IMR-90 (cell line): ENCODE data around the gene CALR. TPM values are rescaled to one million over a fixed set of nuclear protein-coding genes. Genes with fewer than 3 reads are reported as not detected.

Experiments
- ATAC-seq: fragments of 200-7000 bp; cut with Tn5 transposase; 2 replicates; pipeline ENCODE4 v1.9.1; 2020; ENCODE audit warnings: low read depth, mild to moderate bottlenecking, moderate library complexity
- Bru-seq: library from RNA; stranded (reverse); fragments of 400-500 nt; gene quantifications from one replicate; lab custom pipeline; 2021; lab: Mats Ljungman, UMichigan
- BruChase-seq, 2 experiments: library from RNA; stranded (reverse); fragments of 400-500 nt; gene quantifications; one replicate each; lab custom pipeline; 2021; lab: Mats Ljungman, UMichigan
- BruUV-seq: library from RNA; stranded (reverse); fragments of 400-500 nt; replicated peaks from 2 replicates; lab custom pipeline; 2021; lab: Mats Ljungman, UMichigan
- CTCF ChIA-PET: fragments of 300-600 bp; formaldehyde crosslinking; extraction: SDS; loops from one replicate; lab custom pipeline; 2021; ENCODE audit warnings: antibody characterized with exemption; lab: Yijun Ruan, JAX
- POLR2A ChIA-PET: fragments of 300-600 bp; sonication (Branson Sonifier 250); formaldehyde crosslinking; loops from one replicate; lab custom pipeline; 2022; ENCODE audit warnings: antibody characterized with exemption; ENCODE audit not compliant: unreplicated experiment; lab: Charles Lee
- DNase-seq: peaks from one replicate; pipeline ENCODE4 v3.0.0; 2013
- H2AFZ ChIP-seq: replicated peaks from 2 replicates; pipeline ENCODE3; 2013; ENCODE audit warnings: low read length, mild to moderate bottlenecking; ENCODE audit not compliant: poor library complexity
- H2AK5ac ChIP-seq: 2 replicates; pipeline ENCODE4 v1.6.1; 2013; ENCODE audit warnings: low read depth, low read length, inconsistent platforms
- H2AK9ac ChIP-seq: replicated peaks from 2 replicates; pipeline ENCODE3; 2013; ENCODE audit warnings: mild to moderate bottlenecking, low read depth, low read length, moderate library complexity; ENCODE audit not compliant: poor library complexity
- H2BK120ac ChIP-seq: 2 replicates; pipeline ENCODE4 v1.6.1; 2013; ENCODE audit warnings: low read depth, low read length, inconsistent platforms
- H2BK15ac ChIP-seq: 3 replicates; pipeline ENCODE4 v1.6.1; 2013; ENCODE audit warnings: low read depth, low read length, inconsistent platforms
- H2BK20ac ChIP-seq: 2 replicates; pipeline ENCODE4 v1.6.1; 2013; ENCODE audit warnings: low read depth, mild to moderate bottlenecking, inconsistent platforms, low read length, moderate library complexity
- H2BK5ac ChIP-seq: 2 replicates; pipeline ENCODE4 v1.6.1; 2013; ENCODE audit warnings: mild to moderate bottlenecking, low read depth, low read length, inconsistent platforms; ENCODE audit not compliant: poor library complexity, severe bottlenecking
- H3K14ac ChIP-seq: replicated peaks from 2 replicates; pipeline ENCODE4 v1.6.1; 2013; ENCODE audit warnings: low read depth, low read length, inconsistent platforms
- H3K18ac ChIP-seq: 2 replicates; pipeline ENCODE4 v1.6.1; 2013; ENCODE audit warnings: low read depth, low read length, control low read depth
- H3K23ac ChIP-seq: 2 replicates; pipeline ENCODE4 v1.6.1; 2013; ENCODE audit warnings: low read depth, low read length, inconsistent platforms
- H3K27ac ChIP-seq: 2 replicates; pipeline ENCODE4 v1.5.1; 2013; ENCODE audit warnings: mild to moderate bottlenecking, control low read depth, low read length; ENCODE audit not compliant: insufficient read depth
- H3K27me3 ChIP-seq: 2 replicates; pipeline ENCODE4 v1.6.1; 2013; ENCODE audit warnings: low read length; ENCODE audit not compliant: control insufficient read depth, insufficient read depth
- H3K36me3 ChIP-seq: 2 replicates; pipeline ENCODE4 v1.6.1; 2013; ENCODE audit warnings: low read length, mixed read lengths; ENCODE audit not compliant: control insufficient read depth, insufficient read depth
- H3K4ac ChIP-seq: 2 replicates; pipeline ENCODE4 v1.6.1; 2013; ENCODE audit warnings: low read depth, low read length, inconsistent platforms
- H3K4me1 ChIP-seq: 2 replicates; pipeline ENCODE4 v1.6.1; 2013; ENCODE audit warnings: low read length, mixed read lengths; ENCODE audit not compliant: control insufficient read depth, insufficient read depth
- H3K4me2 ChIP-seq: 2 replicates; pipeline ENCODE4 v1.6.1; 2013; ENCODE audit warnings: low read depth, mild to moderate bottlenecking, control low read depth, low read length, moderate library complexity
- H3K4me3 ChIP-seq: 2 replicates; pipeline ENCODE4 v1.5.1; 2013; ENCODE audit warnings: low read depth, mild to moderate bottlenecking, control low read depth, low read length, moderate library complexity; ENCODE audit not compliant: insufficient read depth
- H3K56ac ChIP-seq: 2 replicates; pipeline ENCODE4 v1.6.1; 2013; ENCODE audit warnings: low read length, inconsistent platforms; ENCODE audit not compliant: insufficient read depth; ENCODE audit errors: extremely low read depth
- H3K79me1 ChIP-seq, 2 experiments: 2 replicates each; pipeline ENCODE4 v1.6.1; 2013; ENCODE audit warnings: low read length in 2 of 2, inconsistent platforms in 1 of 2, low read depth in 1 of 2
- H3K9ac ChIP-seq: 2 replicates; pipeline ENCODE4 v1.6.1; 2013; ENCODE audit warnings: low read depth, low read length, control low read depth
- H3K9me1 ChIP-seq: 2 replicates; pipeline ENCODE4 v1.6.1; 2013; ENCODE audit warnings: low read length, inconsistent platforms; ENCODE audit not compliant: insufficient read depth
- H3K9me3 ChIP-seq: 2 replicates; pipeline ENCODE4 v1.6.1; 2013; ENCODE audit warnings: low read length; ENCODE audit not compliant: control insufficient read depth, insufficient read depth
- H4K20me1 ChIP-seq: 2 replicates; pipeline ENCODE4 v1.6.1; 2013; ENCODE audit warnings: low read length, inconsistent platforms; ENCODE audit not compliant: insufficient read depth
- H4K5ac ChIP-seq: 2 replicates; pipeline ENCODE4 v1.6.1; 2013; ENCODE audit warnings: mild to moderate bottlenecking, low read depth, low read length, control low read depth
- H4K8ac ChIP-seq, 2 experiments: 2 replicates each; pipeline ENCODE4 v1.6.1; 2013; ENCODE audit warnings: low read depth in 2 of 2, low read length in 2 of 2, control low read depth in 1 of 2, inconsistent platforms in 1 of 2
- H4K91ac ChIP-seq: 2 replicates; pipeline ENCODE4 v1.6.1; 2013; ENCODE audit warnings: low read depth, low read length, inconsistent platforms; ENCODE audit not compliant: insufficient read depth
- BHLHE40 ChIP-seq: fragments of 150-350 bp; IDR thresholded peaks from 2 replicates; pipeline ENCODE4 v1.6.1; 2016; ENCODE audit warnings: mild to moderate bottlenecking, low read depth, low read length
- CEBPB ChIP-seq: IDR thresholded peaks from 2 replicates; pipeline ENCODE4 v1.6.1; 2012; ENCODE audit warnings: low read depth, low read length, improper control_type of control experiment
- CHD1 ChIP-seq: IDR thresholded peaks from 2 replicates; pipeline ENCODE4 v1.6.1; 2012; ENCODE audit warnings: low read depth, low read length, improper control_type of control experiment
- FOS ChIP-seq: fragments of 150-350 bp; IDR thresholded peaks from 2 replicates; pipeline ENCODE4 v1.6.1; 2016; ENCODE audit warnings: low read depth, low read length
- MAFK ChIP-seq: IDR thresholded peaks from 2 replicates; pipeline ENCODE4 v1.6.1; 2012; ENCODE audit warnings: low read depth, low read length, improper control_type of control experiment
- MAZ ChIP-seq: IDR thresholded peaks from 2 replicates; pipeline ENCODE4 v1.6.1; 2012; ENCODE audit warnings: low read depth, mild to moderate bottlenecking, low read length, improper control_type of control experiment, moderate library complexity, borderline replicate concordance
- MXI1 ChIP-seq: IDR thresholded peaks from 2 replicates; pipeline ENCODE4 v1.6.1; 2012; ENCODE audit warnings: low read depth, mild to moderate bottlenecking, low read length, moderate library complexity, borderline replicate concordance
- RAD21 ChIP-seq: IDR thresholded peaks from 2 replicates; pipeline ENCODE4 v1.6.1; 2012; ENCODE audit warnings: low read length, improper control_type of control experiment
- RCOR1 ChIP-seq: IDR thresholded peaks from 2 replicates; pipeline ENCODE4 v1.6.1; 2012; ENCODE audit warnings: mild to moderate bottlenecking, low read length, improper control_type of control experiment; ENCODE audit not compliant: insufficient replicate concordance
- RFX5 ChIP-seq: IDR thresholded peaks from 2 replicates; pipeline ENCODE4 v1.8.0; 2012; ENCODE audit warnings: low read depth, mild to moderate bottlenecking, low read length, moderate library complexity
- SMC3 ChIP-seq: fragments of 150-350 bp; IDR thresholded peaks from 2 replicates; pipeline ENCODE4 v1.6.1; 2016; ENCODE audit warnings: low read depth, mild to moderate bottlenecking, antibody characterized with exemption, low read length, moderate library complexity
- WGBS, 2 experiments: methylation state at CpG; one replicate each; pipeline versions ENCODE4 v1.1.5 to v1.1.7; 2013; ENCODE audit warnings: missing lambda C conversion rate in 2 of 2; ENCODE audit not compliant: insufficient read length in 1 of 2; ENCODE audit errors: extremely low coverage in 2 of 2; 5-methylcytosine and 5-hydroxymethylcytosine counted together
- dilution Hi-C: fragments of 300-500 bp; cut with HindIII; formaldehyde crosslinking; loops from one replicate; pipeline ENCODE4 v1.14.3; 2018; ENCODE audit warnings: low sequenced_read_pairs; ENCODE audit not compliant: unreplicated experiment
- in situ Hi-C: fragments of 300-500 bp; cut with MboI; formaldehyde crosslinking; loops from 3 replicates; pipeline ENCODE4 v1.14.3; 2019; ENCODE audit warnings: low sequenced_read_pairs, inconsistent platforms, mixed read lengths
- intact Hi-C: fragments of 100-400 bp; cut with micrococcal nuclease; formaldehyde crosslinking; loops from 2 replicates; pipeline ENCODE4 v1.10.0; 2022
- long read RNA-seq: library from polyadenylated mRNA; unstranded; transcript quantifications from one replicate; pipeline ENCODE4 v2.0.0, GENCODE V29; 2021; ENCODE audit not compliant: unreplicated experiment
- polyA plus RNA-seq, 3 experiments: library from polyadenylated mRNA; depleted of rRNA; stranded (reverse); fragments of >200 nt; gene quantifications; 2 replicates each; pipeline ENCODE4 v1.2.3, GENCODE V29; 2012; ENCODE audit warnings: low replicate concordance in 1 of 3
- total RNA-seq: library from RNA; depleted of rRNA; stranded (reverse); fragments of >200 nt; gene quantifications from 2 replicates; pipeline ENCODE4 v1.2.3, GENCODE V29; 2012; rRNA removed
- TF ChIP-seq, protein P1 (sequence below): fragments of 150-350 bp; IDR thresholded peaks from 2 replicates; pipeline ENCODE4 v1.6.1; 2017; ENCODE audit warnings: mild to moderate bottlenecking, antibody characterized with exemption, low read length, low read depth
- TF ChIP-seq, protein P2 (sequence below): conservative IDR thresholded peaks from 2 replicates; pipeline ENCODE4 v1.5.1; 2012; ENCODE audit warnings: mild to moderate bottlenecking, low read depth, low read length, improper control_type of control experiment

The CALR gene
- total RNA-seq = 3,245 and 3,358 TPM in 2 replicates
- 1,894 and 1,932 TPM in 2 replicates for polyA plus RNA-seq (2012; rRNA removed)
- polyA plus RNA-seq (2012; cell fraction: cytosol; rRNA removed) = 1,040 and 4,080 TPM in 2 replicates
- polyA plus RNA-seq (2012; cell fraction: nucleus; rRNA removed; ENCODE audit: low replicate concordance) = 541 and 964 TPM in 2 replicates
- percentile 99 among the genes with signal in this experiment for Bru-seq, nascent RNA
- percentile 100 among the genes with signal in this experiment for BruChase-seq, experiment 1, labeled RNA remaining after a 6-hour chase
- percentile 99 among the genes with signal in this experiment for BruChase-seq, experiment 2, labeled RNA remaining after a 2-hour chase
- long read RNA-seq, transcript CALR-201 (9 exons, 1,903 nt) = major isoform, 612 of 859 reads
- long read RNA-seq, partial matches to known transcripts = 218 of 859 reads
- long read RNA-seq, other reads (novel, unspliced or antisense) = 28 of 859 reads

DNA sequence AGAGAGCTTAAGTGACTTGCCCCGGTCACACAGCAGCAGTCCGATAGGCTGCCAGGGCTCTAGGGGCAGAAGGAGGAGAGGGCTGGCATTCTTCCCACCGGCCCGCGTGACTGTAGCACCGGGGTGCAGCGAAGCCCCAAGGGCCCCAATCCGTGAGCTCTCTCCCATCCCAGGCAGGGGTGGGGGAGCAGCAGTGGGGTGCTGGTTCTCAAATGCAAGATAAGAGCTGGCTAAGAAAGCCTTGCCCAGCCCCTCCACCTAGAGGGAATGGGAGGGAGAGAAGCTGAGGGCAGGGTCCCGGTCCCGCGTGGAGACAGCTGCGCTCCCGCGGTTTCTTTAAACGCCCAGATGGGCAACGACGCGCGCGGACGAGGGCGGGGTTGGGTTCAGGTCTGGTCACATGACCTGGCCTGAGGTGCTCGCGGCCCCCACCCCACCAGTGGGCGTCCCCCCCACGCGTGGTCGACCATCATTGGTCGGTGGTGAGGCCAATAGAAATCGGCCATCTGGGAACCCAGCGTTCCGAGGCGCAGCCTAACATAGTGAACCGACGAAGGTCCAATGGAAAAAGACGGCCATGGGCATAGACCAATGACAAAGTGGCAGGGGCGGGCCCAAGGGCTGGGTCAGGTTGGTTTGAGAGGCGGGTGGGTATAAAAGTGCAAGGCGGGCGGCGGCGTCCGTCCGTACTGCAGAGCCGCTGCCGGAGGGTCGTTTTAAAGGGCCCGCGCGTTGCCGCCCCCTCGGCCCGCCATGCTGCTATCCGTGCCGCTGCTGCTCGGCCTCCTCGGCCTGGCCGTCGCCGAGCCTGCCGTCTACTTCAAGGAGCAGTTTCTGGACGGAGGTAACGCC is at the start of gene CALR:
Gene CALR, plus strand, starts transcription at position 683 of the 852 bp plus-strand sequence. Its CDS starts 71 bp downstream, at position 754.
- no TSS peak for BruUV-seq
- Histone ChIP-seq H3K4me1 (peaks cover 15% of the 10 kb centered on the region), H3K9ac (peak within 1 kb of the TSS; percentile 95), H3K36me3 (peaks cover 34% of the 10 kb centered on the region), H2BK15ac (peak within 1 kb of the TSS; percentile 33; the same call in 1 of the 3 replicates), H3K14ac (peak within 1 kb of the TSS; percentile 96), H2BK5ac (peak within 1 kb of the TSS; percentile 80), H3K27ac (peak within 1 kb of the TSS; percentile 90), H3K18ac (no peak within 1 kb of the TSS; the same call in 1 of the 2 replicates), H3K23ac (peak within 1 kb of the TSS; percentile 64), H3K4me2 (peak within 1 kb of the TSS; percentile 85), H4K91ac (peak within 1 kb of the TSS; percentile 89), H4K5ac (peak within 1 kb of the TSS; percentile 43; the same call in 1 of the 2 replicates), H3K56ac (peak within 1 kb of the TSS; percentile 80), H4K8ac (peak within 1 kb of the TSS; percentile 86 to 93), H2AK9ac (peak within 1 kb of the TSS; percentile 100), H2AK5ac (peak within 1 kb of the TSS; percentile 98), H2BK20ac (no peak within 1 kb of the TSS), H2BK120ac (peak within 1 kb of the TSS; percentile 8; the same call in 1 of the 2 replicates), H3K4ac (peak within 1 kb of the TSS; percentile 92), H2AFZ (peak within 1 kb of the TSS; percentile 94), H3K27me3 (no peaks in the 10 kb centered on the region), H3K9me3 (no peaks in the 10 kb centered on the region), H3K4me3 (peak within 1 kb of the TSS; percentile 80), H4K20me1 (peaks cover 47% of the 10 kb centered on the region), H3K9me1 (peaks cover 14% of the 10 kb centered on the region), H3K79me1 (peaks cover 0 to 51% of the 10 kb centered on the region in 2 experiments; a peak in 3 of 4 replicates)
- ChIA-PET POLR2A (no interaction called here), CTCF (no interaction called here)
- WGBS, 2 experiments = 0% methylated on average over 38 of the region's 63 CpGs; no CpG with 5 or more reads in 1 of the 2 experiments
- dilution Hi-C loops = no loop called here
- in situ Hi-C loops = no loop called here
- ATAC-seq (peak; percentile 90), DNase-seq (peak; percentile 99)
- intact Hi-C loops = no loop called here
- TF ChIP-seq RFX5 (no peak), BHLHE40 (no peak), MXI1 (peak; percentile 93), RCOR1 (peak; percentile 66), MAFK (no peak), FOS (peak; percentile 61; the same call in 1 of the 2 replicates), CEBPB (no peak), CHD1 (no peak), RAD21 (no peak), MAZ (peak; percentile 100), SMC3 (no peak)
- TF ChIP-seq, protein P1, sequence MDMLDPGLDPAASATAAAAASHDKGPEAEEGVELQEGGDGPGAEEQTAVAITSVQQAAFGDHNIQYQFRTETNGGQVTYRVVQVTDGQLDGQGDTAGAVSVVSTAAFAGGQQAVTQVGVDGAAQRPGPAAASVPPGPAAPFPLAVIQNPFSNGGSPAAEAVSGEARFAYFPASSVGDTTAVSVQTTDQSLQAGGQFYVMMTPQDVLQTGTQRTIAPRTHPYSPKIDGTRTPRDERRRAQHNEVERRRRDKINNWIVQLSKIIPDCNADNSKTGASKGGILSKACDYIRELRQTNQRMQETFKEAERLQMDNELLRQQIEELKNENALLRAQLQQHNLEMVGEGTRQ = peak; percentile 93
- TF ChIP-seq, protein P2, sequence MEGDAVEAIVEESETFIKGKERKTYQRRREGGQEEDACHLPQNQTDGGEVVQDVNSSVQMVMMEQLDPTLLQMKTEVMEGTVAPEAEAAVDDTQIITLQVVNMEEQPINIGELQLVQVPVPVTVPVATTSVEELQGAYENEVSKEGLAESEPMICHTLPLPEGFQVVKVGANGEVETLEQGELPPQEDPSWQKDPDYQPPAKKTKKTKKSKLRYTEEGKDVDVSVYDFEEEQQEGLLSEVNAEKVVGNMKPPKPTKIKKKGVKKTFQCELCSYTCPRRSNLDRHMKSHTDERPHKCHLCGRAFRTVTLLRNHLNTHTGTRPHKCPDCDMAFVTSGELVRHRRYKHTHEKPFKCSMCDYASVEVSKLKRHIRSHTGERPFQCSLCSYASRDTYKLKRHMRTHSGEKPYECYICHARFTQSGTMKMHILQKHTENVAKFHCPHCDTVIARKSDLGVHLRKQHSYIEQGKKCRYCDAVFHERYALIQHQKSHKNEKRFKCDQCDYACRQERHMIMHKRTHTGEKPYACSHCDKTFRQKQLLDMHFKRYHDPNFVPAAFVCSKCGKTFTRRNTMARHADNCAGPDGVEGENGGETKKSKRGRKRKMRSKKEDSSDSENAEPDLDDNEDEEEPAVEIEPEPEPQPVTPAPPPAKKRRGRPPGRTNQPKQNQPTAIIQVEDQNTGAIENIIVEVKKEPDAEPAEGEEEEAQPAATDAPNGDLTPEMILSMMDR = no peak
